NB4 (cell line): ENCODE data around the gene PINK1.

Experiments used
- DNase-seq: peaks from one replicate; pipeline ENCODE4 v3.0.0; 2010; ENCODE audit warnings: low read depth
- H3K4me3 ChIP-seq: one replicate; pipeline ENCODE4 v1.5.1; 2011; ENCODE audit warnings: mild to moderate bottlenecking, low read depth, low read length, moderate library complexity
- MAX ChIP-seq: IDR thresholded peaks from 2 replicates; pipeline ENCODE4 v1.6.1; 2011; ENCODE audit warnings: low read depth, low read length
- MYC ChIP-seq: IDR thresholded peaks from 2 replicates; pipeline ENCODE4 v1.6.1; 2011; ENCODE audit warnings: low read depth, low read length
- POLR2A ChIP-seq: IDR thresholded peaks from 2 replicates; pipeline ENCODE4 v1.6.1; 2011; ENCODE audit warnings: mild to moderate bottlenecking; ENCODE audit not compliant: insufficient read length; ENCODE audit errors: extremely low read depth
- TF ChIP-seq, protein P1 (sequence below): IDR thresholded peaks from one replicate; pipeline ENCODE4 v1.5.1; 2012; ENCODE audit warnings: low read depth, low read length

PINK1 gene

GRCh38 chr1:20696397-20697333, 63.4 kb downstream of the PINK1 start:
- TF ChIP-seq, protein P1, sequence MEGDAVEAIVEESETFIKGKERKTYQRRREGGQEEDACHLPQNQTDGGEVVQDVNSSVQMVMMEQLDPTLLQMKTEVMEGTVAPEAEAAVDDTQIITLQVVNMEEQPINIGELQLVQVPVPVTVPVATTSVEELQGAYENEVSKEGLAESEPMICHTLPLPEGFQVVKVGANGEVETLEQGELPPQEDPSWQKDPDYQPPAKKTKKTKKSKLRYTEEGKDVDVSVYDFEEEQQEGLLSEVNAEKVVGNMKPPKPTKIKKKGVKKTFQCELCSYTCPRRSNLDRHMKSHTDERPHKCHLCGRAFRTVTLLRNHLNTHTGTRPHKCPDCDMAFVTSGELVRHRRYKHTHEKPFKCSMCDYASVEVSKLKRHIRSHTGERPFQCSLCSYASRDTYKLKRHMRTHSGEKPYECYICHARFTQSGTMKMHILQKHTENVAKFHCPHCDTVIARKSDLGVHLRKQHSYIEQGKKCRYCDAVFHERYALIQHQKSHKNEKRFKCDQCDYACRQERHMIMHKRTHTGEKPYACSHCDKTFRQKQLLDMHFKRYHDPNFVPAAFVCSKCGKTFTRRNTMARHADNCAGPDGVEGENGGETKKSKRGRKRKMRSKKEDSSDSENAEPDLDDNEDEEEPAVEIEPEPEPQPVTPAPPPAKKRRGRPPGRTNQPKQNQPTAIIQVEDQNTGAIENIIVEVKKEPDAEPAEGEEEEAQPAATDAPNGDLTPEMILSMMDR, result peak; percentile 73
- TF ChIP-seq MYC (peak; percentile 58), POLR2A (no peak), MAX (peak; percentile 88)
- DNase-seq, result peak; percentile 91
- H3K4me3 ChIP-seq, result peak overlapping the region; percentile 52

GRCh38 chr1:20697563-20697962, 64.3 kb downstream of the PINK1 start:
- DNase-seq, result no peak
- TF ChIP-seq POLR2A (no peak), MAX (no peak), MYC (no peak)
- TF ChIP-seq, protein P1, result no peak

DNA sequence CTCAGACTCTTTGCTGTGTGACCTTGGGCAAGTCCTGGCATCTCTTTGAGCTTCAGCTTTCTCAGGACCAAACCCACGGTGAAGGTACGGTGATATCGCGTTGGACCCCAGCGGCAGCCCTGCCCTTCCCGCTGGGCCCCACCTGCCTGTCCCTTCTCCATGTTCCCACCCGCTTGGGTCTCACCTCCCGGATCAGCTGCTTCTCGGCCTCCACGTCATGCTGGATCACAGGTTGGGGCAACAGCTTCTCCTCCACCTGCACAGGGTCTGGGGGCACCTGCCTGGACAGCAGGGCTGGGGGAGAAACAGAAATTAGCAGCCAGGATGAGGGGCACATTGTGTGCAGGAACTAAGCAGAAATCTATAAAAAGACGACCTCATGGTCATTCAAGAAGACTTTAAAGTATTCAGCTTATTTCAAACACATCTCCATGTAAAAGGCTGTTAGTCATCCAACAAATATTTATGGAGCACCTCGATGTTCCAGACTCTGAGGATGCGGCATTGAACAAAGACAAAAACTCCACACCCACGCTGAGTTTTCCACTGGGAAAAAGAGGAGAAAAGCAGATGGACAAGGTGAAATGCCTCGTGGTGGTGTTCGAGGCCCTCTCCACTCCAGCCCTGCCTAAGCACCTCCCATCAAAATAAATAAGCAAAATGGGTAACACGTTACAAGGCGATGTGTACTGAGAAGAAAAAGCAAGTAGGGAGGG, 65.1 kb downstream of the PINK1 start:
- DNase-seq, result no peak
- H3K4me3 ChIP-seq, result no peak overlapping the region
- no peak for TF ChIP-seq MAX
- TF ChIP-seq, protein P1, result no peak
- TF ChIP-seq POLR2A, result no peak
- TF ChIP-seq MYC, result no peak

More at GRCh38 chr1:20697563-20697962, 64.3 kb downstream of the PINK1 start:
- H3K4me3 ChIP-seq, result no peak overlapping the region

GRCh38 chr1:20699558-20699957, 66.3 kb downstream of the PINK1 start:
- DNase-seq, result no peak
- H3K4me3 ChIP-seq, result no peak overlapping the region
- TF ChIP-seq MYC (no peak), POLR2A (no peak), MAX (no peak)
- TF ChIP-seq, protein P1, result no peak

DNA sequence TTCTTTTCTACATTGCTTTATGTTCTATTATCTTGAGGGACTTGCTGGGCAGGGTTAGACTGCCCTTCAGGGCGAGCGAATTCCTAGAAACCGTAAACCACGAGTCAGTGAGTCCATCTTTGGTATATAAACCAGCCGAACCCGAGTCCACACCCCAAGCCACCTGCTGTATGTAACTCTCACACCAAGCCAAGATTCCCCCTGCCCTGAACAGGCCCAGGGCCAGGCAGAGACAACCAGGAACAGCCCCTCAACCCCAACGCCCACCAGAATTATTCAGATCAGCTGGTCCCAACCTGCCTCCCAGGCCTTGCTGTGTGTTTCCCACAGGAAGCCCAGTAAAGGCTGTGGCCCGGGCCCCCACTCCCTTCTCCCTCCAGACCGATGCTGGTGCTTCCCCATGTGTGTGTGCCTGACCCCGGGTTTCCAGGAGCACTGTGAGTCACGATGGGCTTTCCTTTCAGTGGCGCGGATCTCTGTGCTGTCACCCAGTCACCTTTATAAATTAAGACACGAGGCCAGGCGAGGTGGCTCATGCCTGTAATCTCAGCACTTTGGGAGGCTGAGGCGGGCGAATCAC, 67.5 kb downstream of the PINK1 start:
- DNase-seq, result no peak
- TF ChIP-seq MAX (no peak), MYC (no peak), POLR2A (no peak)
- TF ChIP-seq, protein P1, result no peak
- H3K4me3 ChIP-seq, result no peak overlapping the region
